ENCODE measurements around the gene BEX3.
"Not testable (repeated sequence)": the region's sequence is repeated elsewhere in the genome, so short reads cannot be mapped to it uniquely, and the experiment has no call there.

BEX3 gene

DNA sequence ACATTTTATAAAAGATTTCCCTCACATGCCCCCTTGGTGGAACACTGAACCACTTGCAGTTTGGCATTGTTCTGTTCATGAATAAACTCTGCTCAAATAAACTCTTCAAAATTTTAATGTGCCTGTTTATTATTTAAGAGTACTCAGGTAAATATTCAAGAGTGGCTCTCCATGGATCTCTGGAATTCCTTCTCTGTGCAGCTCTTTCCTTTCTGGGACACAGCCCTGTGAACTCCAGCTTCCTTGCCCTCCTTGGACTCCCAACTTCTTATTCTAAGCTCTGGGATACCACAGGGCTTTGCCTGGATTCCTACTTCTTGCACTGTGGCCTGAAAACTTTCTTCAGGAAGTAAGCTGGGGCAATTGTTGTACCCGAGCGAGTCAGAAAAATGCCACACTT, 8.3 kb downstream of the BEX3 start:
- FAIRE-seq = no peak

DNA sequence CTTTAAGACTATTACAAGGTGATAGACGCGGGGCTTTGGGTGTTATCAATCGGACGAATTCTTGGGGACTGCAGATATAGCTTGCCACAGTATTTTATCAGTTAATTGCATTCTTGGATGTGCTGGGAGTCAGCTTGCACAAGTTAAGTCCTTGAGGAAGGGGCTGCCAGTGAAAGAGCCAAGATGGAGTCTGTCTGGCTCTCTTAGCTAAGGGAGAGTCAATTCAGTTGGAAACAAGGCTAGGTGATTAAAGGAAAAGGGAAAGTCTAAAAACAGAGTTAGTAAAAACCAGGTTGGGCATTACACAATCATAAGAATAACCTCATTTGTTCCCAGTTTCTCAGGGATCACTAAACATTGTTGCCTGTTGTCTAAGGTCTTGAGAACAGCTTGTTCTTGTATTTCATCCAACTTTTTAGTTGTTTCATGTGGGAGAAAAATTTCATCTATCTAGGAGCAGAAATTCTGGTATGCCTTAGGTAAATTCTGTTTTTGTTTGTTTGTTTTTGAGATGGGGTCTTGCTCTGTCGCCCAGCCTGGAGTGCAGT, 9.0 kb downstream of the BEX3 start:
- FAIRE-seq = not testable (repeated sequence)

DNA sequence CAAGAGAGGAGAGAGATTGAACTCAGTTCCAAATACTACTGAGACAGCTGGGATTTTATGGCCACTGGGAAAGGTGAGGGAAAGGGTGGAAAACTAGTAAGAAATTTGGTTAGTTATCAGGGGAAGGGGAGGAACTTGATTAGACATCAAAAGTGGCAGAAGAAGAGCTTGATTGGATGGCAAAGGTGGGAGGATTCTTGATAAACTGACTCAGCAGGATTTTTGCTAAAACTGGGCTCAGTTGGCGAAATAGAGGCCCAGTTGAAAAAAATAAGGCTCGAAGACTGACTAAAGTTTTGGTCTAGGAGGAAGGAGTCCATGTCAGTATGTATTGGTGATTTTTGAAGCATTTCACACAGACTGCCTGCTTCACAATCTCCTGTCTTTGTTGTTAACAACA, 10.0 kb downstream of the BEX3 start:
- FAIRE-seq = no peak

DNA sequence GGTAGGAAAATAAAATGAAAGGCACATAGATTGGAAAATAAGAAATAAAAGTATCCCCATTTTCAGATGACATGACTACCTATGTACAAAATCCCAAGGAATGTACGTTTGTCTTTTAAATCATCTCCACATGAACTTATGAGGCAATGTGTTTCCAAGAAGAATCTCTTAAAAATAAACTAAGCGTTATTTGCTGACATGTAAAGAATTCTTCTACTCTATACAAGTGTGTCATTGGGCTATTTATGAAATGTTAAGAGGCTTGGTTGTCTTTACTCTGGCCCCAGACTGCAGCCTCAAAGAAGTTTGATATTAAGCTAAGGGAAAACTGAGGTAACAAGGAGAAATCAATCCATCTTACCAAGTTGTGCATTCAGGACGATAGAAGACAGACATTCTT, 17.1 kb downstream of the BEX3 start:
- no peak for FAIRE-seq

DNA sequence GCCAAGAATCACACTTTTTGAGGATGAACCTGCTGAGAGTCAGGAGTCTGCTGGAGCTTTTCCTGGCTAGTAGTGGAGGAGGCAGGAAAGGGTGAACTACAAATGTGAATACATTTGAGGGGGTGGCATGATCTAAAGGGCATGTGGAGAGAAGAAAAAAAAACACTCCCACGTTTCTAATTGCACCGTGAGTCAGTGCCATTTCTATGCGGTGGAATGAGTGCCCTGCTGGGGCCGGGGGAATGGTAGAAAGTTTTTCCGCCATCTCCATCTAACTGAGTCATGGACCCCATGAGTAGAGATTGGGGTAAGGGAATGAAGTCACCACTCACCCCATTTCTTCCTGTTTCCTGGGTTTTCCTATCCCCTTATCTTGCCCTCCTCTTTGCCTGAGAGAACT, 19.8 kb downstream of the BEX3 start:
- no peak for FAIRE-seq

DNA sequence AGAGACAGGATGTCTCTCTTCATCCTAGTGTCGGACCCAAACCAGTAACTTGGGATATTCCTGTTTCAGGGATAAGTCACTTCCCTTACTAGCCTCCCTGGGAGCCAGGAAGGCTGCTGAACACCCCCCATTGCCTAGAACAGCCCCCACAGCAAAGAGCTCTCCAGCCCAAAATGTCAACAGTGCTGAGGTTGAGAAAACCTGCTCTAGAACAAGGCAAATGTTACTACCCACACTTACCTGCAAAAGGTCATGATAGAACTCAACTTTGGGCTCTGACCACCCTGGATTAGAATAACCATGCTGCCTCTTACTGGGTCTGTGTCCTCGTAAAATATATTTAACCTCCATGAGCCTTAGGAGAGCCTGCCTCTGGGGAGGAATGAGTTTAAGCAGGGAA, 20.3 kb downstream of the BEX3 start:
- no peak for FAIRE-seq

DNA sequence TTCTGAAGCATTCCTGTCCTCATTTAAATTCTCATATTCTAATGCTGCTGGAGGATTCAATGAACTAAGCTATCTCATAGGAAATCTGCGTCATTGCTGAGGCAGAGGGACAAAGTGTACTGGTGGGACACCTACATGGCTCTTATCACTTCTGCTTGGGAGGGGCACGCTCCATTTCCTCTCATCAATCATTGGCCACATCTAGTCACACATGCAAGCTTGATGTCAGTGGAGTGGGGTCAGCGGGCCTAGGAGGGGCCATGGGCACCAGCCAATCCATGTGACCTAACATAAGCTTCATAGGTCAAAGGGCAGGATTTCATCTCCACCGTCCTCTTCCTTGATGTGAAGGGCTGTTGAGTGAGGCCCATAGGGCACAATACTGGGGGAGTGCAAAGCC, 21.4 kb downstream of the BEX3 start:
- FAIRE-seq = no peak

DNA sequence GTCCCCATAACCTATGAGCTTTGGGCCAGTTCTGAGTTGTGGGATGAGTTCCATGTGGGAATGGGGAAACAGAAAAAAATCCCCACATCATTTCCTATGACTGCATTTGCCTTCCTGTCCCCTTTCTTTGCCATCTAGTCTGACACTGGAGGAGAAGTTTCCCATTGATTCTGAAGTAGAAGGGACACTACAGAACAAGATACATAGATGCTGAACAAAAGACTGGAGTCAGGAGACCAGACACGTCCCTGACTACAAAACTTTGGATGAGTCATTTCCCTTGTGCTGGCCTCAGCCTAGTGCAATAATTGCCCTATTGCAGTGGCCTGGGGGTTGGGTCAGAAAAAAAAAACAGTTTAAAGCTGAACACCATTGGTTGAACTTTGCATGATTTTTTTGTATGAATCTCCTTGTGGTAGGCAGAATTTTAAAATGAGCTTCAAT, 22.1 kb downstream of the BEX3 start:
- FAIRE-seq = no peak

DNA sequence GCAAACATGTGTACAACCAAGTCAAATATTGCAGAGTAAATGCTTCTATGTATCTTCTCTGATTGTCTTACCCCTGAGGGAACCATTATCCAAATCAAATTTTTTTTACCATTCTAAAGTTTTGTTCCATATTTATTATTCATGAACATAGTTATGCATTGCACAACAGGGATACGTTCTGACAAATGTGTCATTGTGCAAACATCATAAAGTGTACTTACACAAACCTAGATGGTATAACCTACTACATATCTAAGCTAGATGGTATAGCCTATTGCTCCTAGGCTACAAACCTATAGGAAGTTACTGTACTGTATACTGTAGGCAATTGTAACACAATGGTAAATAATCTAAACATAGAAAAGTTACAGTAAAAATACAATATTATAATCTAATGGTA, 23.4 kb downstream of the BEX3 start:
- FAIRE-seq = no peak

DNA sequence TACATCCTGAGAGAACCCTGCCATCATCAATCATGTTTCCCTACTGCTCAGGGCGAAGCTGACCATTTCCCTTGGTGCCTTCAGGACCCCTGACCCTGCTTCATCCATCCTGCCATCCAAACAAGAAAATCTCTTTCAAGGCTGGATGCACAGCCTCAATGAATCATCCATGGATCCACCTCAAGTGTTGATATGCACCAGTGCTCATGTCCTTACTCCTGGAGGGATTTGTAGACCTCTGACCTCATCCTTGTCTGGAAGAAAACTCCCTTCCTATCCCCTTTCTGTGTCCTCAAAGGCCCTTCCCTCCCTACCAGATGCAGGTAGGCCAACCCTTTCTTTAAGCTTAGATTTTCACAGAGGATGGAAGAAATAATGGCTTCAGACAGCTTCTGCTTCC, 24.6 kb downstream of the BEX3 start:
- FAIRE-seq = no peak

DNA sequence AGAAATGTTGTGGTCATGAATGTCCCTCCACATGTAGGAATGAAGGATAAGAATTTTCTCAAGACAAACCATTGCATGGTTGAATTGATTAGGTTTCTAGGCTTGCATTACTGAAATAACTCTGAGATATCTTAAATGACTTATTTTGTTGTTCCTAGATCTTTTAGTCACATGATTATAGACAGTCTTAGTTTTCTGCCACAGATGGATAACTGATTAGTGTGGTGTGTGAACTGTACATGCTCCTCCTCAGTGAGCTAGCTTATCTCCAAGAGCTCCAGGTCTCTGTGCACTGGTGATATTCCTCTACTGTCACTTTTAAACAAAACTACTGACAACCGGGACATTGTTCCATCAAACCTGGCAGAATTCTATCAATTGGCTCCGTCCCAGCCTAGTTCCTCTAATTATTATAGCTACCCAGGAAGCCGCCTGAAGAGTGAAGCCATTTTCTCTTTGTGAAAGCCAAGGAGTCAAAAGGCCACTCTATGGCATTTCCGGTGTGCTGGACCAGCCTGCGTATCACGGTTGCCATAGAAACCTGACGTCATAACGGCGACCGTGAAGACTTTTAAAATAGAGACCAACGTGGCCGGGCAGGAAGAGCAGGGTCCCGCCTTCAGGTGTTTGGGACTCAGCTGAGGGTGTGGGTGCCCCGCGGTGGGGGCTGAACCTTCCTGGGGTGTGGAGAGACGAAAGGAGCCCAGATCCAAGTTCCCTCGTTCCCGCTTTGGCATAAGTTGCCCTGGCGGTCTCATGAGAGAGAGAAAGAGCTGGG, 28.1 kb downstream of the BEX3 start:
- no peak for FAIRE-seq

DNA sequence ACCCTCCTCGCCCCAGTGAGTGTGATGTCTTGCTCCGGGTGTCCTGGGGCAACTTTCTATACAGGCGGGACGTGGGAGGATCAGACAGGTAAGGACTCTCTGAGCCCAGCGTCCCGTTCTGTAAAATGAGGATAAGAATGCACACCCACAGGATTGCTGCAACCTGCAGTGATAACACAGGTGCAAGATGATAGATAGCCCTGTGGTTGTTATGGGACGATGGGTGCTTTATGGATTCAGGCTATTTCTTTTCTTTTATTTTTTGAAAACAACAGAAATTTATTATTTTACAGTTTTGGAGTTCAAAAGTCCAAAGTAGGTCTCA, 28.6 kb downstream of the BEX3 start:
- FAIRE-seq = no peak

DNA sequence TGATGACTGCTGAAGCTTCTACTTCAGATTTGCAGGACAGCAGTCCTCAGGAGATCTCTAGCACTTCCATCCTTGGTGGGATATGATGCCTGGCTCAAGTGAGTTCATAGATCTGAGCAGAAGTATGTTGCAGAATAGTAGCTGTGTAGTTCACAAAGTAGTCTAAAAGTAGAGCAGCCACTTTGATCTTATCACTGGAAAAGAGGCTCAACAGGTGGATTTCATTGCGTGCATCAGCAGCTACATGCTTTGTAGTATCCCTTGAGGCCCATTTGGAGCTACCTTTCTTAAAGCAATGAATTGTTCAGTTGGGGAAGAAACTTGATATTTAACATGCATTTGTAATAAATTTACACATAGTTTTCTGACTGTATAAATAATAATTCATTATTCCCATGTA, 29.9 kb downstream of the BEX3 start:
- FAIRE-seq = no peak

DNA sequence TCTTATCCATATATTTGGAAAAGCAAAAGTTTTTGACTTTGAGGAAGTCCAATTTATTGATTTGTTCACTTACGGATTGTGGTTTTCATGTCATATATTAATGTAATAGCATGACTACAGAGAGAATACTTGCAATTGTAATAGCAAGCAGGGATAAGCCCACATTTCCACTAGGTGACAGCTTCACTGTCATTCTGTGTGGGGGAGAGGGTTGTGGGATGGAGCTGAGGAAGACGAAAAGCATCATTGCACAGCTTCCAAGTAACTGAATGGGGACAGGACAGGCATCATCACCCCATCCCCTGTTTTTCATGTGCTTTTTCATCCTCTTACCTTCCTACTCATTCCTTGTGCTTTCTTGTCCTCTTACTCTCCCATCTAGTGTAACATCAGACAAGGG, 31.4 kb downstream of the BEX3 start:
- no peak for FAIRE-seq

DNA sequence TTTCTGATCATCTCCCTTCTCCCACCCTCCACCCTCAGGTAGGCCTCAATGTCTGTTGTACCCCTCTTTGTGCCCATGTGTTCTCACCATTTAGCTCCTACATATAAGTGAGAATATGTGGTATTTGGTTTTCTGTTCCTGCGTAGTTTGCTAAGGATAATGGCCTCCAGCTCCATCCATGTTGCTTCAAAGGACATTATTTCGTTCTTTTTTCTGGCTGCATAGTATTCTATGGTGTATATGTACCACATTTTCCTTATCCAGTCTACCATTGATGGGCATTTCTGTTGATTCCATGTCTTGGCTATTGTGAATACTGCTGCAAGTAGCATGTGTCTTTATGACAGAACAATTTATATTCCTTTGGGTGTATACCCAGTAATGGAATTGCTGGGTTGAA, 35.4 kb downstream of the BEX3 start:
- not testable (repeated sequence) for FAIRE-seq

DNA sequence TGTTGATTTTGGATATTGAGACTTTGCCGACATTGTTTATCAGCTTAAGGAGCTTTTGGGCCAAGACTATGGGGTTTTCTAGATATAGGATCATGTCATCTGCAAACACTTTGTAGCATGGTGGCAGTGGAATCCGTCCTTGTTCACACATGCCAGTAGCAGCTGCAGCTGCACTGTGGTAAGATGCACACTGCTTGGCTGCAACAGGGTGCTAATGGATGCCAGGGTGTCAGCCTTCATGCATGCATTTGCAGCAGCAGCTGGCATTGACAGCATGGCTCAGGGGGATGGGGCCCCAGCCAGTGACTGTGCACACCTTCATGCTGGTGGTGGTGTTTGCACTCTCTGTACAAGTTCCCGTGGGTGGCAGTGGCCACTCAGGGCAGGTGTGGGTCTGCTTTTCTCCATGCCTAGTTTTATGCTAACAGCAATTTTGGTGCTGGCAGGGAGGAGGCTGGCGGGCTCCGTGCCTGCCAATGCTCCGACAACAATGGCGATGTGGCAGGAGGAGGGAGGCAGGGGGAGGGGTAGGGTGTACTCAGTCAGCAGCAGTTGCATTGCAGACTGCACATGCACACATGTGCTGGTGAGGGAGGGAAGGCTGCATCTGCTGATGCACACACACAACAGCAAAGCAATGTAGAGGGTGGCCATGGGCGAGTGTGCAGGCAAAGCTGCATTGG, 37.5 kb downstream of the BEX3 start:
- no peak for FAIRE-seq

DNA sequence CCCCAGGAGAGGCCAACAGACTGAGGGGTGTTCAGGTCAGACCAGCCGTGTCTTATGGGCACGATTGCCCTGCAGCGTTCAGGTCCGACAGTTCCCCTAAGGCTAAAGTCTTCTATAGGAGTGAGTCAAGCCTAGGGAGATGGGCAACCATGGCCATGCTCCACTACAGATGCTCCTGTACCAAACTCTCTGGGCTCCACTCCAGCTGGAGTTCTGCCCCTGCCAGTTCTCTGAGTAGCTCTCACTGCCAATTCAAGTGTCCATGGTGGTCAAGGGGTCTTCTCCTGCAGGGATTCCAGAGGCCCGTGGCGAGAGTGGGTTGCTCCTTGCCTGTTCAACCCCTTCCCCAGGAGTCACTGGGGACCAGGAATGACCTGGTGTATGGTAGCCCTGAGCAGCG, 38.2 kb downstream of the BEX3 start:
- FAIRE-seq = no peak

DNA sequence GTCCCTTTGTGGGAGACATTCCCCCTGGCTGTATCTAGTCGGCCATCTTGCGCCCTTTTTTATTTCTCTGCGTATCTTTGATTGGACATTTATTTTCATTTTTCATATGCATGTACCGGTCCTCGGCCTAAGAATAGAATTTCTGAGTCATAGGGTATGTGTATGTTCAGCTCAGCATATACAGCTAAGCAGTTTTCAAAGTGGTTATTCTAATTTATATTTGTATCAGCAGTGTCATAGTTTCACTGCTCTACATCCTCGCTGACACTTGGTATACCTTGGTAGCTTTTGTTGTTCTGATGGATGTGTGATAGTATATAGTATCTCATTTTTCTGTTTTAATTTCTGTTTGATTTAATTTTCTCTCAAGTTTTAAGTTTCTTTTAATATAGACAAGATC, 38.7 kb downstream of the BEX3 start:
- no peak for FAIRE-seq

DNA sequence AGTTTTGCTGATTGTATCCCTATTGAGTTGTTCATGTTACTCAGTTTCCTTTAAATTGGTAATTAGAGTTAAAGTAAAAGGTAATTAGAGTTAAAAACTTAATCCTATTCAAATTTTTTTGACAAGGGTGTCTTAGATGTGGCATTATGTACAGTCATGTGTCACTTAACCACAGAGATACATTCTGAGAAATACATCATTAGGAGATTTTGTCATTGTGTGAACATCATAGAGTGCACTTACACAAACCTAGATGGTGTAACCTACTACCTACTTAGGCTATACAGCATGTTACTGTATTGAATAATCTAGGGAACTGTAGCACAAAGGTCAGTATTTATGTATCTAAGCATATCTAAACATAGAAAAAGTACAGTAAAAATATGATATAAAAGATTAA, 39.2 kb downstream of the BEX3 start:
- FAIRE-seq = no peak

DNA sequence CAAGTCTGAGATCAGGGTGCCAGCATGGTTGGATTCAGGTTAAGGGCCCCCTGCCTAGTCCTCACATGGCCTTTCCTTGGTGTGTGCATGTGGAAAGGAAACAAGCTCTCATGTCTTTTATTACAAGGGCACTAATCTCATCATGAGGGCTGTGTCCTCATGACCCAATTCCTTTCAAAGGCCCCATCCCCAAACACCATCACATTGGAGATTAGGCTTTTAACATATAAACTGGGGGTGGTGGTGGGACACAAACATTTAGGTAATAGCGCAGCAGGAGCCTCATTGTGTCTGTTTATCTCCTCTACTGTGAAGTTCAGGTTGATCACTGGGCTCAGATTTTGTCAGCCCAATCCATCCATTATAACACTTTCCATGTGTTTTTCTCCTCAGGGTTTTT, 41.0 kb downstream of the BEX3 start:
- no peak for FAIRE-seq

DNA sequence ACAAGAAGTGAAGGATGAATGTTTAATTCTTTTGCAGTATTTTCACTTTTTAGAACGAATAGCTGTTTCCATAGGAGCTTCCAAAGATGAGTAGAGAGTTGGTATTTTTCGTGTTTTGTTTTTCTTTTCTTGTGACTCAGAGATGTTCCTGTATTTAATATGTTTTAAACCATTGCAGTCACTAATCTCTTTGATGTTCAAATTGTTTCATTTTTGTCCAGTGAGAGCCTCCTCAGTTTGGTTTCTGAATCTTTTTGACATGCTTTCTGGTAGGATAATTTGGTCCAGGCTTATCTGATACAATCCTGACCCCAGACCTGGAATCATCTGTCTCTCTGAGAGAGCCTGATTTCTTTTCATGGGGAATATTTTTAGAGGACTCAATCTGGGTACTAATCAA, 41.6 kb downstream of the BEX3 start:
- no peak for FAIRE-seq

DNA sequence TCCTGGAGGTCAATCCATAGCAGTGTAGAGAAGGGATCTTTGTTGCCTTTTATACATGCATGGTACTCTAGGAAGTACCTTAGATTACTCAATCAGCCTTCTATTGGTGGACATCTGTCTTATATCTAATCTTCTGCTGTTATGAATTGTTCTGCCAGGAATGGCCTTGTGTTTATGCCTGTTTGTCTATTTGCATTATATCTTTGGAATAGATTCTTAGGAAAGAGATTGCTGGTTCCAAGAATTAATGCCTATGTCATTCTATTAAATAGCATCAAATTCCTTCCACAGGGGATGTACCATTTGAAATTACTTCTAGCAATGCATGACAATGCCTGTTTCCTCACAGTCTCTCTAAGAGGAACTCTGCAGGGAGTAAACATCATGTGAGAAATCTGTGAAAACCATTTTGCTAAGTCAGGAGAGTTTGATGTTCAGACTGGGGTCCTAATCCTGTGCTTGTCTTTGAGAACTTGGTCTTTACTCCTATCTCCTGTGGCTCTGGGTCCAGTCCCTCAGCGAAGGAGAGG, 42.5 kb downstream of the BEX3 start:
- FAIRE-seq = no peak

DNA sequence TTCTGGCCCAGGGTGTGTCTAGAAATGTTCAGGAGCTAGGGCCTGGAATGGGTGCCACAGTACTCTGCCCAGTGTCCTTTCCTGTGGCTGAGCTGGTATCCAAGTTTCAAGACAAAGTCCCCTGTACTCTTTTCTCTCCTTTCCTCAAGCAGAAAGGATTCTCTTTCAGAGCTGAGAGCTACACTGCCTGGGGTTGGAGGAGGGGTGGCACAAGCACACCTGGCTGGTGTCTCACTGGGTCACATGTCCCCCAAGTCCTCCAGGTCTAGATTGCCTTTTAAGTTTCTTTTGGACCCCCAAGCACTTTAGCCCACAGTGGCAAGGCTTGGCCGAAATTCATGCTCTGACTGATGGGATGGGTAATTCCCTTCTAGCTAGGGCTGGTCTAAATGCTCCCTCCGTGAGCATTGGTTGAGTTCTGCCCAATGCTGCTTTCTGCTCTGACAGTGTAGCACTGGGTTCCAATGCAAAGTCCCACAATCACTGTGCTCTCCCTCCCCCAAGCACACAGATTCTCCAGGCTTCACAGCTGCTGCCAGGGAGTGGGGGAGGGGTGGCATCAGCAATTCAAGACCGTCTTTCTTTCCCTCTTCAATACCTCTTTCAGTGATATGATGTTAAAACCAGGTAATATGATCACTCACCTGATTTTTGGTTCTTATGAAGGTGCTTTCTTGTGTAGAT, 47.8 kb downstream of the BEX3 start:
- FAIRE-seq = no peak
